Body of pancreas (tissue), 4 donors: ENCODE data around the gene RNASEH1. TPM values are rescaled to one million over a fixed set of nuclear protein-coding genes. Genes with fewer than 3 reads are reported as not detected.
"Not testable (repeated sequence)": the region's sequence is repeated elsewhere in the genome, so short reads cannot be mapped to it uniquely, and the experiment has no call there.

Experiments used
- ATAC-seq: fragments of 150-250 bp; one replicate; pipeline ENCODE4 v1.9.1; 2016
- DNase-seq, 4 donors: peaks; one replicate each; pipeline ENCODE4 v3.0.0-alpha.2; 2019
- H3K27ac ChIP-seq, 4 donors: fragments of 200-600 bp; sonication (generic); 1 replicate in 3 of 4; 2 replicates in 1 of 4; pipeline versions ENCODE4 v1.5.1 to v1.6.1; 2016 to 2019; ENCODE audit warnings: mild to moderate bottlenecking in 1 of 4, mixed read lengths in 1 of 4, moderate library complexity in 1 of 4
- H3K27me3 ChIP-seq, 2 donors: fragments of 200-600 bp; sonication (generic); one replicate each; pipeline ENCODE4 v1.6.0; 2016; ENCODE audit warnings: mild to moderate bottlenecking in 1 of 2
- H3K36me3 ChIP-seq, 2 donors: fragments of 200-600 bp; sonication (generic); replicated peaks in 1 of 2; 2 replicates each; pipeline ENCODE4 v1.5.1; 2016; ENCODE audit warnings: low read depth in 2 of 2; ENCODE audit not compliant: insufficient read depth in 1 of 2
- H3K4me1 ChIP-seq: fragments of 200-600 bp; sonication (generic); one replicate; pipeline ENCODE4 v1.6.0; 2016
- H3K4me3 ChIP-seq, 2 donors: fragments of 200-600 bp; sonication (generic); 1 replicate in 1 of 2; 2 replicates in 1 of 2; pipeline ENCODE4 v1.5.1; 2016 to 2019
- H3K9me3 ChIP-seq, 3 donors: fragments of 200-600 bp; sonication (generic); 1 replicate in 2 of 3; 2 replicates in 1 of 3; pipeline ENCODE4 v1.5.1; 2016
- POLR2A ChIP-seq, 3 donors: fragments of 450-650 bp; IDR thresholded peaks; one replicate each; pipeline ENCODE4 v1.6.1; 2016; ENCODE audit warnings: antibody characterized with exemption in 3 of 3, mild to moderate bottlenecking in 2 of 3
- WGBS, 2 donors: methylation state at CpG; one replicate each; pipeline ENCODE4 v1.1.5; 2017; 5-methylcytosine and 5-hydroxymethylcytosine counted together
- intact Hi-C: fragments of 100-400 bp; cut with DNase I; formaldehyde crosslinking; loops from one replicate; pipeline ENCODE4 v1.15.1; 2023
- total RNA-seq, 2 donors: library from RNA; depleted of rRNA; stranded (reverse); fragments of >200 nt; gene quantifications; one replicate each; pipeline ENCODE4 v1.1.0, GENCODE V29; 2016
- TF ChIP-seq, protein P1 (sequence below), 7 experiments: fragments of 450-650 bp in 4 of 7; fragments of 200-600 bp in 3 of 7; sonication (generic) in 3 of 7; IDR thresholded peaks; one replicate each; pipeline ENCODE4 v1.5.1; 2016 to 2019; ENCODE audit warnings: antibody characterized with exemption in 7 of 7

The RNASEH1 gene
- total RNA-seq, 2 donors from 2014 or later, result 10.1 to 11.2 TPM

DNA sequence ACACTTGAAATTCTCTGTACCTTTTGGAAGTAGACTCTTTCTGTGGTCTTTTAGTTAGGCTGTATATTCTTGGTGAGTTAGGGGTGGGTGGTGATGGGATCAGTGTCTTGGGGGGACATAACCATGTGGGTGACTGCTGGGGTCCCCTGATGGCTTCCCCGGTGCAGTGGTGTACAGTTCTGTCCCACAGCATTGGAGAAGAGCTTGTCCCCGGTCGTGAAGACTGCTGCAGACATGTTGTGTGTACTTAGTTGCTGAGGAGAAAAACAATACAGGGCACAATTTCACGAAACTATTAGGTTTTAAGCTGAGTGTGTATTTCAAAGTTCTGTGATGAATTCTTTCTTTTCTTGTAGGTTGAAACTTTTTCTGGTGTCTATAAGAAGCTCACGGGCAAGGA is 22.3 kb upstream of the RNASEH1 start:
- ATAC-seq, result no peak
- TF ChIP-seq, protein P1, sequence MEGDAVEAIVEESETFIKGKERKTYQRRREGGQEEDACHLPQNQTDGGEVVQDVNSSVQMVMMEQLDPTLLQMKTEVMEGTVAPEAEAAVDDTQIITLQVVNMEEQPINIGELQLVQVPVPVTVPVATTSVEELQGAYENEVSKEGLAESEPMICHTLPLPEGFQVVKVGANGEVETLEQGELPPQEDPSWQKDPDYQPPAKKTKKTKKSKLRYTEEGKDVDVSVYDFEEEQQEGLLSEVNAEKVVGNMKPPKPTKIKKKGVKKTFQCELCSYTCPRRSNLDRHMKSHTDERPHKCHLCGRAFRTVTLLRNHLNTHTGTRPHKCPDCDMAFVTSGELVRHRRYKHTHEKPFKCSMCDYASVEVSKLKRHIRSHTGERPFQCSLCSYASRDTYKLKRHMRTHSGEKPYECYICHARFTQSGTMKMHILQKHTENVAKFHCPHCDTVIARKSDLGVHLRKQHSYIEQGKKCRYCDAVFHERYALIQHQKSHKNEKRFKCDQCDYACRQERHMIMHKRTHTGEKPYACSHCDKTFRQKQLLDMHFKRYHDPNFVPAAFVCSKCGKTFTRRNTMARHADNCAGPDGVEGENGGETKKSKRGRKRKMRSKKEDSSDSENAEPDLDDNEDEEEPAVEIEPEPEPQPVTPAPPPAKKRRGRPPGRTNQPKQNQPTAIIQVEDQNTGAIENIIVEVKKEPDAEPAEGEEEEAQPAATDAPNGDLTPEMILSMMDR (IDR thresholded peaks at IDR 0.05), result no peak
- no peak for TF ChIP-seq POLR2A (IDR thresholded peaks at IDR 0.05)
- Histone ChIP-seq H3K36me3 (peaks cover 0 to 19% of the 10 kb centered on the region in 2 donors), H3K9me3 (no peaks in the 10 kb centered on the region), H3K27me3 (no peaks in the 10 kb centered on the region), H3K4me1 (peaks cover 44% of the 10 kb centered on the region), H3K27ac (no peak overlapping the region), H3K4me3 (no peak overlapping the region)
- 79 to 86% methylated on average over 5 of the region's 5 CpGs for WGBS, 2 donors
- no peak for DNase-seq
- intact Hi-C loops, result no loop called here

DNA sequence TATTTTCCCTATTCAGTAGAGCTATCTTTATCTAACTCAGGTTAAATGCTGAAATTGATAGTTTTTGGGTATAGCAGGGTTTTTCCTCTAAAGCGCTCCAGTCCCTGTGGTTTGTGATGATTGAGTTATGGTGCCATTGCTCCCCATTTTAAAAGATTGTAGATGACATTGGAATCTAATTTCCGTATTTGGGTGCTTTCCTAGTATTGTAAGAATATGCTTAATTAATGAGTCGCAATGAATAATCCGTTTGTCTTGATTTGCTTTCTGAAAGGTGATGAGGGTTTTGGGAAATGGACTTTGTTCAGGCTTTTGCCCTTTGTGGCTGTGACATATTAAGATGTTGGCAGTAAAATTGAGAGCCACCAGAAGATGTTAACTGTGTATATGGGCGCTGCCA is 20.9 kb upstream of the RNASEH1 start:
- Histone ChIP-seq H3K9me3 (no peaks in the 10 kb centered on the region), H3K27ac (no peak overlapping the region), H3K36me3 (peaks cover 0 to 19% of the 10 kb centered on the region in 2 donors), H3K4me1 (peaks cover 42% of the 10 kb centered on the region), H3K4me3 (no peak overlapping the region), H3K27me3 (no peaks in the 10 kb centered on the region)
- 74% methylated on average over 5 of the region's 5 CpGs for WGBS, 2 donors
- intact Hi-C loops, result no loop called here
- DNase-seq (no peak), ATAC-seq (no peak)
- TF ChIP-seq POLR2A (IDR thresholded peaks at IDR 0.05), result no peak
- TF ChIP-seq, protein P1 (IDR thresholded peaks at IDR 0.05), result no peak

DNA sequence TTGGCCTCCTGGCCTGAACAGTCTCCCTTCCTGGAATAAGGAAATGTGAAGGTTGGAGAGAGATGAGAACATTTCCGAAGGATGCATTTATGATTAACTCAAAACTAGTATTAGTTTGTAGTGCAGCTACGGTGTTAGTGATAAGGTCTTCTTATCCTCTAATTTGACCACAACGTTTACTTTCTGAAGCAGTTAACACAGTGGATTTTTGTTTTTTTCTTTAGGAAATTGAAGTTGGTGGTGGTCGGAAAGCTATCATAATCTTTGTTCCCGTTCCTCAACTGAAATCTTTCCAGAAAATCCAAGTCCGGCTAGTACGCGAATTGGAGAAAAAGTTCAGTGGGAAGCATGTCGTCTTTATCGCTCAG is 18.1 kb upstream of the RNASEH1 start:
- ATAC-seq, H3K9me3 ChIP-seq, H3K27me3 ChIP-seq, DNase-seq, intact Hi-C loops: not testable (repeated sequence)
- Histone ChIP-seq H3K27ac (peak overlapping the region in 3 of 4 donors; percentile 89 to 91 (median 91)), H3K4me3 (peak overlapping the region; percentile 90 to 98), H3K4me1 (peaks cover 42% of the 10 kb centered on the region), H3K36me3 (peaks cover 0 to 16% of the 10 kb centered on the region in 2 donors)
- 53 to 56% methylated on average over 10 of the region's 10 CpGs for WGBS, 2 donors

DNA sequence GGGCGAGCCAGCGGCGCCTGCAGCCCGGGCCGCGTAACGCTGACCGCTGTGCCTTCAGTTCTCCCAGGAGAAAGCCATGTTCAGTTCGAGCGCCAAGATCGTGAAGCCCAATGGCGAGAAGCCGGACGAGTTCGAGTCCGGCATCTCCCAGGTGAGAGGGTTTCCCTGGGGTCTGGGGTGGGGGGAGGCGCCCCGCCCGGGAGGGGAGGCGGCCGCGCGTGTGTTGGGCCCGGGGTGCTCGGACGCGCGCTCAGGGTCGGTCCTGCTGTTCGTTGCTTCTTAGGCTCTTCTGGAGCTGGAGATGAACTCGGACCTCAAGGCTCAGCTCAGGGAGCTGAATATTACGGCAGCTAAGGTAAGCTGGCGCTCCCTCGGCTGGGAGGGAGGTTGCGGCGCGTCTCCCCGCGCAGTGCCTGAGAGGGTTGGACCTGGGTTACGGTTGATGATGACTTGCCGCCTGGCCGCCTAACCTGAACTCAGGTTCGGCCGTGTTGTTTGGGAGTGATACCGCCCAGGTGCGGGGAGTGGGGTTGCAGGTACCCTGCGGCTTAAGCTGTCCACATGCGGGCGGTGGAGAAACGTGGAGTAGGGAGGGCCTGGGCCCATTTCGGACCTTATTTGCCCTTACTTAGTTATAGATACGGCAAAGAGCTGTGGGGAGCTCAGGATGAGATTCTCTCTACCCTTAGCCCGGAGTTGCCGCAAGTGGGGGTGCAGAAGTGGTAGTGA is 17.6 kb upstream of the RNASEH1 start:
- no peaks in the 10 kb centered on the region for H3K9me3 ChIP-seq
- H3K4me1 ChIP-seq, result peaks cover 42% of the 10 kb centered on the region
- ATAC-seq (peak; percentile 11), DNase-seq (peak in 3 of 4 donors; percentile 9 to 25 (median 16))
- 1 to 3% methylated on average over 8 to 53 of the region's 54 CpGs for WGBS, 2 donors
- no peaks in the 10 kb centered on the region for H3K27me3 ChIP-seq
- peak overlapping the region; percentile 90 to 98 for H3K4me3 ChIP-seq
- TF ChIP-seq, protein P1 (IDR thresholded peaks at IDR 0.05), result no peak
- TF ChIP-seq POLR2A (IDR thresholded peaks at IDR 0.05), result no peak
- H3K27ac ChIP-seq, result peak overlapping the region; percentile 82 to 91 (median 90)
- intact Hi-C loops, result no loop called here
- H3K36me3 ChIP-seq, result peaks cover 0 to 15% of the 10 kb centered on the region in 2 donors

DNA sequence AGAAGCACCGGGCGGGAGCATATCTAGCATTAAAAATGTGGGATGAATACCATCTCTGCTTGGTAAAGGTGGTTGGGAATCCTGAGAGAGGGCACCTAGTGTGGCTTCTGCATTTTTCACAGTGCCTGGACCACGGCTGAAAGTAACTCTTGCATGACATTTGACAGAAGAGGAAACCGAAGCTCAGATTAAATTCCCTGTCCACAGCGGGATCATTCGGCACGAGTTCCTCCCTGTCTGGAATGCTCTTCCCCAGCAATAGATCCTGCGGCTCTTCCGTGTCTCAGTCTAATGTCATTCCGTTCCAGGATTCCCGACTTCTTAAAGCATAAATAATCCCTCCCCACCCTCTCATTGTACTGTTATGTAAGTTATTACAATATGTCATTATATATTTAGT is 16.0 kb upstream of the RNASEH1 start:
- TF ChIP-seq, protein P1 (IDR thresholded peaks at IDR 0.05), result no peak
- TF ChIP-seq POLR2A (IDR thresholded peaks at IDR 0.05), result no peak
- Histone ChIP-seq H3K36me3 (peaks cover 0 to 5% of the 10 kb centered on the region in 2 donors), H3K27ac (no peak overlapping the region), H3K4me3 (no peak overlapping the region), H3K27me3 (no peaks in the 10 kb centered on the region), H3K4me1 (peaks cover 37% of the 10 kb centered on the region), H3K9me3 (no peaks in the 10 kb centered on the region)
- 92 to 95% methylated on average over 11 of the region's 11 CpGs for WGBS, 2 donors
- intact Hi-C loops, result no loop called here
- no peak for ATAC-seq
- DNase-seq, result no peak
